Measurements from ENCODE around the gene RPGRIP1L. TPM values are rescaled to one million over a fixed set of nuclear protein-coding genes. Genes with fewer than 3 reads are reported as not detected.

The RPGRIP1L gene
- total and polyA plus RNA-seq, 2 donors from 2014 or later = 4.3 to 10.2 TPM

DNA sequence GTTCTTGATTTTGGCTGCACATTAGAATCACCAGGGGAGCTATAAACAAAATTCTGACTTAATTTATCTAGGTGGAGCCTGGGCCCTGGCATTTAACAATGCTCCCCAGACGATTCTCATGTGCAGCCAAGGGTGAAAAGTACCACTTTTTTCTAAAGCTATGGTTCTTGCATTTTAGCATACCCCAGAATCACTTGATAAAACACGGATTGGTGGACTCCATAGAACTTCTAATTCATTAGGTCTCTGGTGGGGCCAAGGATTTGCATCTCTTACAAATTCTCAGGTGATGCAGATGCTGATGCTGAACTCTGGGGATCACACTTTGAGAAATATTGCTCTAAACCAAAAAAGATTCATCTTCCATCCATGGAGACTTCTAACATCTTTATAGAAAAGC, 74.5 kb downstream of the RPGRIP1L start:
- DNase-seq (no peak), FAIRE-seq (no peak)
- H3K4me3 ChIP-seq (ENCODE audit: low read length in 3 of 3) = no peak overlapping the region
- no peaks in the 10 kb centered on the region for H3K9me3 ChIP-seq (ENCODE audit: control insufficient read depth in 2 of 3, insufficient read depth in 1 of 3, low read length in 3 of 3)
- no peak for TF ChIP-seq CTCF (IDR thresholded peaks at IDR 0.05; ENCODE audit: borderline replicate concordance, extremely low read depth, insufficient read depth)
- H3K36me3 ChIP-seq (ENCODE audit: control insufficient read depth in 2 of 3, insufficient read depth in 3 of 3, low read length in 3 of 3) = no peaks in the 10 kb centered on the region
- no peak overlapping the region for H3K9ac ChIP-seq (ENCODE audit: low read length in 3 of 3)
- H3K4me1 ChIP-seq (ENCODE audit: control insufficient read depth in 2 of 3, insufficient read depth in 2 of 3, low read depth in 1 of 3, low read length in 3 of 3) = no peaks in the 10 kb centered on the region
- intact Hi-C loops (cut with DNase I) = no loop called here
- no peaks in the 10 kb centered on the region for H3K27me3 ChIP-seq (ENCODE audit: control insufficient read depth, insufficient read depth, low read length)
- no peak overlapping the region for H3K27ac ChIP-seq (ENCODE audit: low read depth in 2 of 2, low read length in 2 of 2)

GRCh38 chr16:53626811-53627210, 76.8 kb downstream of the RPGRIP1L start:
- Histone ChIP-seq H3K9ac (ENCODE audit: low read length in 3 of 3) (no peak overlapping the region), H3K36me3 (ENCODE audit: control insufficient read depth in 2 of 3, insufficient read depth in 3 of 3, low read length in 3 of 3) (no peaks in the 10 kb centered on the region), H3K27me3 (ENCODE audit: control insufficient read depth, insufficient read depth, low read length) (no peaks in the 10 kb centered on the region), H3K4me3 (ENCODE audit: low read length in 3 of 3) (no peak overlapping the region), H3K9me3 (ENCODE audit: control insufficient read depth in 2 of 3, insufficient read depth in 1 of 3, low read length in 3 of 3) (no peaks in the 10 kb centered on the region), H3K27ac (ENCODE audit: low read depth in 2 of 2, low read length in 2 of 2) (no peak overlapping the region), H3K4me1 (ENCODE audit: control insufficient read depth in 2 of 3, insufficient read depth in 2 of 3, low read depth in 1 of 3, low read length in 3 of 3) (no peaks in the 10 kb centered on the region)
- DNase-seq = no peak
- intact Hi-C loops (cut with DNase I) = no loop called here
- no peak for FAIRE-seq
- TF ChIP-seq CTCF (IDR thresholded peaks at IDR 0.05; ENCODE audit: borderline replicate concordance, extremely low read depth, insufficient read depth) = no peak

DNA sequence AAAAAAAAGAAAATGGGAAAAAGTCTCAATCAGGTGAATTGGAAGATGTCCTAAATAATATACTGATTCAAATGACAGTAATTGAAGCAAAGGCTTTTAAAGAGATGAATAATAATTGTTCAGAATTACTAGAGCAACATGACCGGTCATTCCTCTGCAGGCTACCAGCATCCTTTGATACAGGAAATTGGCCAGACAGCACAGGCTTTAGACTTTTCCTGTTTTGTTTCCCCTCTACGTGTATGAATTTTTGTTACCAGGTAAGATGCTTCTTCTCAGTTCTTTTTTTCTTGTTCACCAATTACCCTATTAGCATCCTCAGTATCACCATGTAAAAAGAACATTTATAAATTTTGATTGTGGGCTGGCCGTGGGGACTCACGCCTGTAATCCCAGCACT, 77.5 kb downstream of the RPGRIP1L start:
- intact Hi-C loops (cut with DNase I) = no loop called here
- DNase-seq (no peak), FAIRE-seq (no peak)
- Histone ChIP-seq H3K9ac (ENCODE audit: low read length in 3 of 3) (no peak overlapping the region), H3K27ac (ENCODE audit: low read depth in 2 of 2, low read length in 2 of 2) (no peak overlapping the region), H3K4me1 (ENCODE audit: control insufficient read depth in 2 of 3, insufficient read depth in 2 of 3, low read depth in 1 of 3, low read length in 3 of 3) (no peaks in the 10 kb centered on the region), H3K27me3 (ENCODE audit: control insufficient read depth, insufficient read depth, low read length) (no peaks in the 10 kb centered on the region), H3K9me3 (ENCODE audit: control insufficient read depth in 2 of 3, insufficient read depth in 1 of 3, low read length in 3 of 3) (no peaks in the 10 kb centered on the region), H3K36me3 (ENCODE audit: control insufficient read depth in 2 of 3, insufficient read depth in 3 of 3, low read length in 3 of 3) (no peaks in the 10 kb centered on the region), H3K4me3 (ENCODE audit: low read length in 3 of 3) (no peak overlapping the region)
- TF ChIP-seq CTCF (IDR thresholded peaks at IDR 0.05; ENCODE audit: borderline replicate concordance, extremely low read depth, insufficient read depth) = no peak

- intact Hi-C loops (cut with DNase I) = no loop called here
- no peaks in the 10 kb centered on the region for H3K27me3 ChIP-seq (ENCODE audit: control insufficient read depth, insufficient read depth, low read length)
- H3K36me3 ChIP-seq (ENCODE audit: control insufficient read depth in 2 of 3, insufficient read depth in 3 of 3, low read length in 3 of 3) = no peaks in the 10 kb centered on the region
- no peak for FAIRE-seq
- no peak overlapping the region for H3K9ac ChIP-seq (ENCODE audit: low read length in 3 of 3)
- no peak for TF ChIP-seq CTCF (IDR thresholded peaks at IDR 0.05; ENCODE audit: borderline replicate concordance, extremely low read depth, insufficient read depth)
- no peaks in the 10 kb centered on the region for H3K9me3 ChIP-seq (ENCODE audit: control insufficient read depth in 2 of 3, insufficient read depth in 1 of 3, low read length in 3 of 3)
- H3K4me1 ChIP-seq (ENCODE audit: control insufficient read depth in 2 of 3, insufficient read depth in 2 of 3, low read depth in 1 of 3, low read length in 3 of 3) = no peaks in the 10 kb centered on the region
- H3K4me3 ChIP-seq (ENCODE audit: low read length in 3 of 3) = no peak overlapping the region
- H3K27ac ChIP-seq (ENCODE audit: low read depth in 2 of 2, low read length in 2 of 2) = no peak overlapping the region
- DNase-seq = no peak
These were observed 78.4 kb downstream of the RPGRIP1L start for GRCh38 chr16:53625221-53625620.
